Mesenchymal stem cell (in vitro differentiated cells and primary cell): ENCODE results near the gene ITGAX.

Source experiments
- DNase-seq: peaks from one replicate; pipeline ENCODE4 v3.0.0-alpha.2; 2013
- H2AFZ ChIP-seq: one replicate; pipeline ENCODE4 v1.6.1; 2013; ENCODE audit warnings: low read depth, mild to moderate bottlenecking, control low read depth, inconsistent platforms, low read length, moderate library complexity
- H2AK5ac ChIP-seq: 2 replicates; pipeline ENCODE4 v1.6.1; 2013; ENCODE audit warnings: low read length, moderate library complexity, mild to moderate bottlenecking, inconsistent platforms; ENCODE audit not compliant: severe bottlenecking
- H2BK120ac ChIP-seq: one replicate; pipeline ENCODE4 v1.6.1; 2013; ENCODE audit warnings: low read depth, mild to moderate bottlenecking, inconsistent platforms, low read length, moderate library complexity
- H2BK12ac ChIP-seq, 2 experiments: one replicate each; pipeline ENCODE4 v1.6.1; 2013; ENCODE audit warnings: inconsistent platforms in 2 of 2, low read length in 2 of 2, mild to moderate bottlenecking in 2 of 2, moderate library complexity in 2 of 2, control low read depth in 1 of 2
- H2BK15ac ChIP-seq: one replicate; pipeline ENCODE4 v1.6.1; 2013; ENCODE audit warnings: mild to moderate bottlenecking, low read depth, inconsistent platforms; ENCODE audit not compliant: poor library complexity, severe bottlenecking
- H2BK5ac ChIP-seq: 2 replicates; pipeline ENCODE4 v1.6.1; 2013; ENCODE audit warnings: low read depth, mild to moderate bottlenecking, low read length, control low read depth, inconsistent platforms; ENCODE audit not compliant: poor library complexity, severe bottlenecking
- H3K14ac ChIP-seq, 2 experiments: one replicate each; pipeline ENCODE4 v1.6.1; 2013; ENCODE audit warnings: inconsistent platforms in 2 of 2, low read length in 2 of 2, control low read depth in 1 of 2, mild to moderate bottlenecking in 1 of 2, moderate library complexity in 1 of 2
- H3K18ac ChIP-seq, 2 experiments: one replicate each; pipeline ENCODE4 v1.6.1; 2013; ENCODE audit warnings: inconsistent platforms in 2 of 2, low read length in 2 of 2, control low read depth in 1 of 2, low read depth in 1 of 2, mild to moderate bottlenecking in 1 of 2
- H3K23ac ChIP-seq, 2 experiments: one replicate each; pipeline ENCODE4 v1.6.1; 2013; ENCODE audit warnings: inconsistent platforms in 2 of 2, low read length in 2 of 2, mild to moderate bottlenecking in 2 of 2, moderate library complexity in 2 of 2, control low read depth in 1 of 2
- H3K27ac ChIP-seq: 2 replicates; pipeline ENCODE4 v1.5.1; 2013; ENCODE audit warnings: mild to moderate bottlenecking, moderate library complexity, low read length, control low read depth, inconsistent platforms; ENCODE audit not compliant: poor library complexity, severe bottlenecking
- H3K27me3 ChIP-seq, 2 experiments: 2 replicates each; pipeline versions ENCODE4 v1.6.1 to v1.7.0; 2013; ENCODE audit warnings: low read length in 2 of 2, mild to moderate bottlenecking in 2 of 2, moderate library complexity in 2 of 2, control low read depth in 1 of 2, inconsistent platforms in 1 of 2; ENCODE audit not compliant: control insufficient read depth in 1 of 2, insufficient read depth in 1 of 2
- H3K36me3 ChIP-seq, 2 experiments: 2 replicates each; pipeline versions ENCODE4 v1.6.1 to v1.7.0; 2013; ENCODE audit warnings: low read length in 2 of 2, control low read depth in 1 of 2, inconsistent platforms in 1 of 2, low read depth in 1 of 2, mild to moderate bottlenecking in 1 of 2; ENCODE audit not compliant: insufficient read depth in 2 of 2, control insufficient read depth in 1 of 2
- H3K4ac ChIP-seq, 2 experiments: one replicate each; pipeline ENCODE4 v1.6.1; 2013; ENCODE audit warnings: inconsistent platforms in 2 of 2, low read length in 2 of 2, mild to moderate bottlenecking in 2 of 2, moderate library complexity in 2 of 2, control low read depth in 1 of 2, low read depth in 1 of 2
- H3K4me1 ChIP-seq: 2 replicates; pipeline ENCODE4 v1.6.1; 2013; ENCODE audit warnings: low read depth, low read length, control low read depth; ENCODE audit not compliant: control insufficient read depth, insufficient read depth
- H3K4me2 ChIP-seq: 2 replicates; pipeline ENCODE4 v1.6.1; 2013; ENCODE audit warnings: low read length, mild to moderate bottlenecking, inconsistent platforms; ENCODE audit not compliant: poor library complexity, severe bottlenecking
- H3K4me3 ChIP-seq, 2 experiments: 2 replicates each; pipeline versions ENCODE4 v1.5.1 to v1.7.0; 2013; ENCODE audit warnings: low read length in 2 of 2, mild to moderate bottlenecking in 2 of 2, control low read depth in 1 of 2, low read depth in 1 of 2; ENCODE audit not compliant: insufficient read depth in 1 of 2
- H3K79me1 ChIP-seq: replicated peaks from 2 replicates; pipeline ENCODE4 v1.6.1; 2013; ENCODE audit warnings: mild to moderate bottlenecking, control low read depth, low read length, inconsistent platforms; ENCODE audit not compliant: poor library complexity, severe bottlenecking
- H3K9ac ChIP-seq: 2 replicates; pipeline ENCODE4 v1.7.0; 2013; ENCODE audit warnings: mild to moderate bottlenecking, low read length, moderate library complexity
- H3K9me3 ChIP-seq: 2 replicates; pipeline ENCODE4 v1.7.0; 2013; ENCODE audit warnings: mild to moderate bottlenecking, low read length; ENCODE audit not compliant: control insufficient read depth
- H4K8ac ChIP-seq: one replicate; pipeline ENCODE4 v1.6.1; 2013; ENCODE audit warnings: inconsistent platforms, mild to moderate bottlenecking, low read length, moderate library complexity
- H4K91ac ChIP-seq: one replicate; pipeline ENCODE4 v1.6.1; 2013; ENCODE audit warnings: mild to moderate bottlenecking, low read length, inconsistent platforms
- WGBS: methylation state at CpG from one replicate; pipeline ENCODE4 v1.1.7; 2013; ENCODE audit warnings: mixed read lengths; 5-methylcytosine and 5-hydroxymethylcytosine counted together

ITGAX gene

DNA sequence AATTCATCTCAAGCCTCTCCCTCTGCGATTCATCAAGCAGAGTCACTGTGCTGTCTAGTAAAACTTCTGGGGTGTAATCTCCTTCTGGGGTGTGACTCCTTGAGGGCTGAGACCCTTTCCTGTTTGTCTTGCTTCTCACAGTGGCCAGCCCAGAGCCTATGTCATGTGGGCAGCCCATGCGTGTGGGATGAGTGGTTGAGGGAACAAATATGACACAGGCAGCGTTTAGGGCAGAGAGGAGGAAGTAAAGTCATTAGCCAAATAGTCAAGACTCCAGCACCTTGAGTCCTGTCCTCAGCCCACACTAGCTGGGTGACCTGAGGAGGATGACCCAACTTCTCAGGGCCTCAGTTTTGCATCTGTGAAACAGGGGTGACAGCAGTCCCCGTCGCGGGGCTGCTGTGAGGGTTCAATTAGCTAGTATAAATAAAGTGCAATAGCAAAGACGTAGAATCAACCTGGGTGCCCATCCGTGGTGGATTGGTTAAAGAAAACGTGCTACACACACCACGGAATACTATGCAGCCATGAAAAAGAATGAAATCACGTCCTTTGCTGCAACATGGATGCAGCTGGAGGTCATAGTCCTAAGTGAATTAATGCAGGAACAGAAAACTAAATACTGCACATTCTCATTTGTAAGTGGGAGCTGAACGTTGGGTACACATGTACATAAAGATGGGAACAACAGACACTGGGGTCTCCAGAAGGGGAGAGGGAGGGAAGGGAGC is 4.5 kb upstream of the ITGAX start:
- H3K27me3 ChIP-seq, result peaks cover 0 to 4% of the 10 kb centered on the region in 2 experiments
- H2BK5ac ChIP-seq, result no peak overlapping the region
- peaks cover 3% of the 10 kb centered on the region for H3K4me1 ChIP-seq
- H3K4me2 ChIP-seq, result no peak overlapping the region
- H3K9ac ChIP-seq, result no peak overlapping the region
- no peak overlapping the region for H4K91ac ChIP-seq
- DNase-seq, result no peak
- H3K14ac ChIP-seq, result no peak overlapping the region
- no peak overlapping the region for H3K18ac ChIP-seq
- no peak overlapping the region for H2AK5ac ChIP-seq
- H3K9me3 ChIP-seq, result no peaks in the 10 kb centered on the region
- H4K8ac ChIP-seq, result no peak overlapping the region
- no peak overlapping the region for H3K23ac ChIP-seq
- H3K79me1 ChIP-seq, result no peaks in the 10 kb centered on the region
- no peaks in the 10 kb centered on the region for H3K36me3 ChIP-seq
- no peak overlapping the region for H2BK120ac ChIP-seq
- H2BK12ac ChIP-seq, result no peak overlapping the region
- H3K4me3 ChIP-seq, result no peak overlapping the region
- H2BK15ac ChIP-seq, result no peak overlapping the region
- 79% methylated on average over 12 of the region's 12 CpGs for WGBS
- H3K4ac ChIP-seq, result no peak overlapping the region
- H2AFZ ChIP-seq, result no peak overlapping the region
- no peak overlapping the region for H3K27ac ChIP-seq

DNA sequence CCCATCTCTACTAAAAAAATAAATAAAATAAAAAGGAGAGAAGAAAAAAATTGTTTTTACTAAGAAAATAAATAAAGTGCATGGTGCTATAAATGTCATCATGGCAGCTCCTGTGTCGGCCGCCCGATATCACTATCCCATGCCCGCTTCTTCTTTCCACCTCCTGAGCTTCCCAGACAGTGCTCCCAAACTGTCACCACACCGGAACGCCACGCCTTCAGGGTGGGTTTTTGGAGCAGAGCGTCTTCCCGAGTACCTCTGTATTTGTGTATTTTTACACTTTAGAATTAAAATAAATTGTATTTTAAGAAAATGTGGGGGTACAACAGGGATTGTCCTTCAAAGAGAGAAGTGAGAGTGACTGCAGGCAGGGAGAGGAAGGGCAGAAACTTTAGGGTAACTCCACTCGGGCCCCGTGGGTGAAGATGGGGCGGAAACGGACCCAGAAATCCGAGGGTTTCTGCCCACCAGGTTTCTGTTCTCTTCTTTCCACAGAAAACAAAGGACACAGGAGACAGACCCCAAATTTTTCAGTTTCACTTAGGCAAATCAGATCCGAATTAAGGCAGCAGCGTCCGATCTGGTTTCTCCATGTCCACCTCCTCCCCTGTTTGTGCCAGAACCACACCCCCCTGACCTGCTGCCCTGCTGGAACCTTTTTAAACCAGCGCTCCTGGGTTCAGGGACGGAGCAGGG is 3.6 kb upstream of the ITGAX start:
- no peaks in the 10 kb centered on the region for H3K36me3 ChIP-seq
- DNase-seq, result no peak
- H3K9me3 ChIP-seq, result no peaks in the 10 kb centered on the region
- H2BK120ac ChIP-seq, result no peak overlapping the region
- H3K4ac ChIP-seq, result no peak overlapping the region
- peaks cover 3% of the 10 kb centered on the region for H3K4me1 ChIP-seq
- no peak overlapping the region for H3K27ac ChIP-seq
- no peaks in the 10 kb centered on the region for H3K79me1 ChIP-seq
- H3K9ac ChIP-seq, result no peak overlapping the region
- H3K4me3 ChIP-seq, result no peak overlapping the region
- H2AK5ac ChIP-seq, result no peak overlapping the region
- no peak overlapping the region for H2BK12ac ChIP-seq
- peaks cover 0 to 4% of the 10 kb centered on the region in 2 experiments for H3K27me3 ChIP-seq
- no peak overlapping the region for H4K91ac ChIP-seq
- H3K23ac ChIP-seq, result no peak overlapping the region
- H2BK15ac ChIP-seq, result no peak overlapping the region
- 65% methylated on average over 8 of the region's 19 CpGs for WGBS
- no peak overlapping the region for H2AFZ ChIP-seq
- H2BK5ac ChIP-seq, result no peak overlapping the region
- no peak overlapping the region for H3K4me2 ChIP-seq
- H4K8ac ChIP-seq, result no peak overlapping the region
- H3K14ac ChIP-seq, result no peak overlapping the region
- no peak overlapping the region for H3K18ac ChIP-seq

DNA sequence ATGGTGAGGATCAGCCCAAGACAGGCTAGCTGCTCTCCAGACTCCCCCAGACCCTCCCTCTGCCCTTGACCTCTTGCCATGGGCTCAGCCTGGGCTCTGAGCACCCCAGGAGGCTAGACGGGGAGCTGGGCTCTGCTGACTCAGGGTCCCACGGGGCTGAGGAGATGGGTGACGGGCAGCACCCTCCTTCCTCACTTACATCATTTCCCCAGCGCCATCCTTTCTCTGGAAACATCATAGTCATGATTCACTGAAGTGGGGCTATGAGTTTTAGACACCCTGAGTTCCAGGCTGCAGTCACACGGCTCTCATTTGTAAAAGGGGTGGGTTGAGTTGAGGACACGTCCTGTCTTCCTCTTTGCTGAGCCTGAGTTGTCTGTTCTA is 3.0 kb upstream of the ITGAX start:
- Histone ChIP-seq H3K9me3 (no peaks in the 10 kb centered on the region), H3K23ac (no peak overlapping the region), H4K8ac (no peak overlapping the region), H2BK15ac (no peak overlapping the region), H3K9ac (no peak overlapping the region), H3K27ac (no peak overlapping the region), H2AFZ (no peak overlapping the region), H2AK5ac (no peak overlapping the region), H3K14ac (no peak overlapping the region), H2BK120ac (no peak overlapping the region), H3K4ac (no peak overlapping the region), H3K4me3 (no peak overlapping the region), H3K4me2 (no peak overlapping the region), H3K27me3 (peaks cover 0 to 4% of the 10 kb centered on the region in 2 experiments), H3K18ac (no peak overlapping the region), H2BK12ac (no peak overlapping the region), H3K79me1 (no peaks in the 10 kb centered on the region), H4K91ac (no peak overlapping the region), H3K36me3 (no peaks in the 10 kb centered on the region), H2BK5ac (no peak overlapping the region), H3K4me1 (peaks cover 3% of the 10 kb centered on the region)
- DNase-seq, result no peak
- WGBS, result 58% methylated on average over 5 of the region's 6 CpGs

DNA sequence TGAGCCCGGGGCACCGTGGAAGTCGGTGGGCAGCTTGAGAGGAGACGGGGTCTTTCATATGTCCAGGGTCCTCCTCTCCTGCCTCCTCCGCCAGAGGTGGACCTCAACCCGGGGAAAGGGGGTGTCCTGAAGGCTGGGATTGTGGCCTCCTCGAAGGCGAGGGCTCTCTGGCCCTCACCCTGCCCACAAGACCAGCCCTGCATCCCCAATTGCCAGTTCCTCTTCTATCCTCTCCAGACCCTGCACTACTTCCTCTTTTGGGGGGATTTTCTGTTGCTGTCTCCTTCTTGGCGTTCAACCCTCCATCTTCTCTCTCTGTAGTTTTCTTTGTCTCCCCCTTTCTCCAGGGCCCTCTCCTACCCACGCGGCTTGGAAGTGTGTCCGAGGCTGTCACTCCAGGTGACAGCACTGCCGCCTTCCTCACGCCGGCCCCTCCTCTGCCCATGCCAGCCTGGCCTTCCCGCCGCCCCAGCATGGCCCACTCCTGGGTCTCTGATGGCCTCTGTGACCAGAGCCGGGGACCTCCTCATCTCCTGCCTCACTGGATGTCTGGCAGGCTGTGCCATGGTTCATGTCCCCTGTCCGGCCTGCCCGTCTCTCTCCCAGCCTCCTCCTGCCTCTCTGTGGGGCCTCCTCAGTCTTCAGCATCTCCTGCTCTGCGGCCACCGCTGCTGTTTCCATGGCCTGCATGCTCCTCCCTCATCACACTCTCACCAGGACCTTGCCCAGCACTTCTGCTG is 2.4 kb upstream of the ITGAX start:
- no peak overlapping the region for H3K4me2 ChIP-seq
- no peak overlapping the region for H3K18ac ChIP-seq
- no peak overlapping the region for H3K4ac ChIP-seq
- H4K91ac ChIP-seq, result no peak overlapping the region
- no peak for DNase-seq
- no peak overlapping the region for H2BK12ac ChIP-seq
- no peak overlapping the region for H2AFZ ChIP-seq
- no peak overlapping the region for H3K4me3 ChIP-seq
- H3K27me3 ChIP-seq, result peaks cover 0 to 4% of the 10 kb centered on the region in 2 experiments
- no peak overlapping the region for H3K14ac ChIP-seq
- H2AK5ac ChIP-seq, result no peak overlapping the region
- H3K27ac ChIP-seq, result no peak overlapping the region
- H3K9ac ChIP-seq, result no peak overlapping the region
- no peak overlapping the region for H4K8ac ChIP-seq
- no peak overlapping the region for H3K23ac ChIP-seq
- no peak overlapping the region for H2BK15ac ChIP-seq
- H3K36me3 ChIP-seq, result no peaks in the 10 kb centered on the region
- no peaks in the 10 kb centered on the region for H3K9me3 ChIP-seq
- H2BK5ac ChIP-seq, result no peak overlapping the region
- WGBS, result 88% methylated on average over 22 of the region's 22 CpGs
- no peaks in the 10 kb centered on the region for H3K79me1 ChIP-seq
- no peak overlapping the region for H2BK120ac ChIP-seq
- H3K4me1 ChIP-seq, result peaks cover 3% of the 10 kb centered on the region
